OCI-LY1 (cell line): ENCODE results near the gene ELL2.

ENCODE experiments used
- EZH2 ChIP-seq: fragments of 200-600 bp; sonication (generic), shearing (Covaris generic); IDR thresholded peaks from 2 replicates; pipeline ENCODE4 v1.8.0; 2017; ENCODE audit warnings: borderline replicate concordance, mixed run types, mild to moderate bottlenecking, antibody characterized with exemption, low read length, moderate library complexity, mixed read lengths
- TF ChIP-seq, protein P1 (sequence below): fragments of 200-600 bp; sonication (generic), shearing (Covaris generic); IDR thresholded peaks from 2 replicates; pipeline ENCODE4 v1.5.1; 2017; ENCODE audit warnings: mild to moderate bottlenecking, antibody characterized with exemption, low read length, moderate library complexity, mixed read lengths

DNA sequence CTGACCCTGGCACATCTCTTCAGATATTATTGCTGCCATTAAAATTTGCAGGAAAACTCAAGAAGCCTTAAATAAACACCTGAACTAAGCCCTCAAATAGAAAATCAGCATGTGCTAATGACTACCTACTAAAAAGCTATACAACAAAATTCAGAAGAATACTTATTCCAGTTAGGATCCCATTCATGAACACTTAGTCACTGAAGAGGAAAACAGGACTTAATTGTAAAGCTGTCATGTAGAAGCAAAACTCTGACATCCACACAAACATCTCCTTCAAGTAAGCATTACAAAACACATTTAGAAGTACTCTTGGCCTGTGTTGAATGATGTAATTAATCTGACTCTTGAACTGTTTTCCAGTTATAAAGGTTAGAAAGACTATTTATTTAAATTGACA, 19.9 kb downstream of the ELL2 start:
- TF ChIP-seq, protein P1, sequence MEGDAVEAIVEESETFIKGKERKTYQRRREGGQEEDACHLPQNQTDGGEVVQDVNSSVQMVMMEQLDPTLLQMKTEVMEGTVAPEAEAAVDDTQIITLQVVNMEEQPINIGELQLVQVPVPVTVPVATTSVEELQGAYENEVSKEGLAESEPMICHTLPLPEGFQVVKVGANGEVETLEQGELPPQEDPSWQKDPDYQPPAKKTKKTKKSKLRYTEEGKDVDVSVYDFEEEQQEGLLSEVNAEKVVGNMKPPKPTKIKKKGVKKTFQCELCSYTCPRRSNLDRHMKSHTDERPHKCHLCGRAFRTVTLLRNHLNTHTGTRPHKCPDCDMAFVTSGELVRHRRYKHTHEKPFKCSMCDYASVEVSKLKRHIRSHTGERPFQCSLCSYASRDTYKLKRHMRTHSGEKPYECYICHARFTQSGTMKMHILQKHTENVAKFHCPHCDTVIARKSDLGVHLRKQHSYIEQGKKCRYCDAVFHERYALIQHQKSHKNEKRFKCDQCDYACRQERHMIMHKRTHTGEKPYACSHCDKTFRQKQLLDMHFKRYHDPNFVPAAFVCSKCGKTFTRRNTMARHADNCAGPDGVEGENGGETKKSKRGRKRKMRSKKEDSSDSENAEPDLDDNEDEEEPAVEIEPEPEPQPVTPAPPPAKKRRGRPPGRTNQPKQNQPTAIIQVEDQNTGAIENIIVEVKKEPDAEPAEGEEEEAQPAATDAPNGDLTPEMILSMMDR = no peak
- TF ChIP-seq EZH2 = no peak
